GM21447 (cell line): ENCODE results near the gene IL1A.
"Not testable (repeated sequence)": the region's sequence is repeated elsewhere in the genome, so short reads cannot be mapped to it uniquely, and the experiment has no call there.

Experiments
- ATAC-seq: cut with Tn5 transposase; IDR thresholded peaks from one replicate; pipeline ENCODE4 v1.9.1; 2021; ENCODE audit not compliant: unreplicated experiment

The IL1A gene, protein sequence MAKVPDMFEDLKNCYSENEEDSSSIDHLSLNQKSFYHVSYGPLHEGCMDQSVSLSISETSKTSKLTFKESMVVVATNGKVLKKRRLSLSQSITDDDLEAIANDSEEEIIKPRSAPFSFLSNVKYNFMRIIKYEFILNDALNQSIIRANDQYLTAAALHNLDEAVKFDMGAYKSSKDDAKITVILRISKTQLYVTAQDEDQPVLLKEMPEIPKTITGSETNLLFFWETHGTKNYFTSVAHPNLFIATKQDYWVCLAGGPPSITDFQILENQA

GRCh38 chr2:112784199-112785189, at the start of gene IL1A:
Gene IL1A (minus strand): TSS chr2:112784493. CDS start chr2:112783770, 723 bp downstream.
- no peak for ATAC-seq

- ATAC-seq = no peak
These were observed 49.7 kb upstream of the IL1A start for GRCh38 chr2:112833976-112834375.

DNA sequence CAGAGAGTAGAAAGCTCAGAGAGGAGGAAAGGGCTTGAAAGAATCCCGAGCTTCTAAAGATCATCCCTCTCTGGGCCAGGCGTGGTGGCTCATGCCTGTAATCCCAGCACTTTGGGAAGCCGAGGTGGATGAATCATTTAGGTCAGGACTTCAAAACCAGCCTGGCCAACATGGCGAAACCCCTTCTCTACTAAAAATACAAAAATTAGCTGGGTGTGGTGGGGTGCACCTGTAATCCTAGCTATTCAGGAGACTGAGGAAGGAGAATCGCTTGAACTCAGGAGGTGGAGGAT, 49.3 kb upstream of the IL1A start:
- ATAC-seq = not testable (repeated sequence)

DNA sequence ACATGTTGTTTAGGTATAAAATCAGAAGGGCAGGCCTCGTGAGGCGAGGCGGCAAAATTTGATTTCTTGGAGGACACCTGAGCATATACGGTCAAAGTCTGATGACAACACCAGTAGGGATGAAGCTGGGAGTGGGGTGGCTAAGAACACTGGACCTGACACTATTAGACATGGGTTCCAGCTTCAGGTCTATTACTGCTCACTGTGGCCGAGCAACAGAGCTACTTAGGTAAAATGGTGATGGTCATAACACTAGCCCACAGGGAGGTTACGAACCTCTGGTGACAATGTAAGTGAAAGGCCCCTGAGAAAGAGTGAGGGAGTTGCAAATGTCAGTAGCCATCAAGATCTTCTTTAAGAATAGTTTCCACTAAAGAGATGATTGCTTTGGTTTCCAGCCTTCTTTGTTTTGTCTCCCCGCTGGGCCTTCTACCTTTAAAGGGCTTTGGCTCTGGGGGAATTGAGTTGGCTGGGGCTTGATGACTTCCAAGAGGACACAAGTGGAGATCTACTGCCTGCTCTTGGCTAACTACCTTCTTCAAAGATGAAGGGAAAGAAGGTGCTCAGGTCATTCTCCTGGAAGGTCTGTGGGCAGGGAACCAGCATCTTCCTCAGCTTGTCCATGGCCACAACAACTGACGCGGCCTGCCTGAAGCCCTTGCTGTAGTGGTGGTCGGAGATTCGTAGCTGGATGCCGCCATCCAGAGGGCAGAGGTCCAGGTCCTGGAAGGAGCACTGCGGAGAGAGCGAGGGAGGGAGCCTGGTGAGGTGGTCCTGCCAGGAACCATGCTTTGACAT, 48.7 kb upstream of the IL1A start:
- ATAC-seq = no peak

- no peak for ATAC-seq
These were observed 47.9 kb upstream of the IL1A start for GRCh38 chr2:112831946-112832840.

DNA sequence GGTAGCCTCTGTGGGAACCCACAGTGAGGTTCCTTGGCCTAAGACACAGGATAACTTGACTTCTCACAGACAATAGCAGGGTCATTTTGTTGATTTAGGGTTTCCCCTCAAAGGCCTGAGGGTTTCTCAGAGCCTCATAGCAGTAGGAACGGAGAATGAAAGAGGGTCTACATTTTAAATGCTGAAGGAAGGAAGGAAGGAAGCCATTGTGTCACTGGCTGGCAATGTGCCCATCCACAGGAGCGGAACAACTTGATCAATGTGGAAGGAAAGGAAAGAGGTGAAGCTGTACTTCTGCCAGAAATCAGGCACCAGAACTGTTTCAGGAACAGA, 47.2 kb upstream of the IL1A start:
- no peak for ATAC-seq

GRCh38 chr2:112830682-112831512, 46.6 kb upstream of the IL1A start:
- ATAC-seq = no peak

GRCh38 chr2:112829961-112830681, 45.8 kb upstream of the IL1A start:
- ATAC-seq = no peak

GRCh38 chr2:112829101-112829960, 45.0 kb upstream of the IL1A start:
- no peak for ATAC-seq

DNA sequence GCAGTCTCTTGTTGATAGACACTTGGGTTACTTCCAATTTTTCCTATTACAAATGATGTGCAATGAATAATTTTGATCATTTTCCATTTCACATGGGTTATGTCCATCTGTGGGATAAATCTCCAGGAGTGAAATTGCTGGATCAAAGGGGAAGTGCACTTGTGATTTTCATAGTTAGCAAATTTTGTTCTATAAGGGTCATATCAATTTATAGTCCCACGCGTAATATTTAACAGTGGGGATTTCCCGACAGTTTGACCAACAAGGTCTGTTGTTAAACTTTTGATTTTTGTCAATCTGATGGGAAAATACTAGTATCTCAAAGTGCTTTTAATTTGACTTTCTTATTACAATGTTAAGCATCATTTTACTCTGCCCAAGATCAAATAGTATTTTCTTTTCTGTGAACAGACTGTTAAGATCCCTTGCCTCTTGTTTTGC, 44.0 kb upstream of the IL1A start:
- ATAC-seq = no peak

GRCh38 chr2:112827604-112828185, 43.4 kb upstream of the IL1A start:
- ATAC-seq = no peak

DNA sequence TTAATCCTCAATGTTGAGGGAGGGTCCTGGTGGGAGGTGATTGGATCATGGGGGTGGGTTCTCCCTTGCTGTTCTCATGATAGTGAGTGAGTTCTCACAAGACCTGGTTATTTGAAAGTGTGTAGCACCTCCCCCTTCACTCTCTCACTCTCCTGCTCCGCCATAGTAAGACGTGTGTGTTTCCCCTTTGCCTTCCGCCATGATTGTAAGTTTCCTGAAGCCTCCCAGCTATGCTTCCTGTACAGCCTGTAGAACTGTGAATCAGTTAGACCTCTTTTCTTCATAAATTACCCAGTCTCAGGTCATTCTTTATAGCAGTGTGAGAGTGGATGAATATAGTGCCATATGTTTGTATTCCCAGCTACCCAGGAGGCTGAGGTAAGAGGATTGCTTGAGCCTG, 42.7 kb upstream of the IL1A start:
- no peak for ATAC-seq

- ATAC-seq = no peak
These were observed 41.4 kb upstream of the IL1A start for GRCh38 chr2:112825706-112826105.

- ATAC-seq = no peak
These were observed 40.4 kb upstream of the IL1A start for GRCh38 chr2:112824694-112825085.

DNA sequence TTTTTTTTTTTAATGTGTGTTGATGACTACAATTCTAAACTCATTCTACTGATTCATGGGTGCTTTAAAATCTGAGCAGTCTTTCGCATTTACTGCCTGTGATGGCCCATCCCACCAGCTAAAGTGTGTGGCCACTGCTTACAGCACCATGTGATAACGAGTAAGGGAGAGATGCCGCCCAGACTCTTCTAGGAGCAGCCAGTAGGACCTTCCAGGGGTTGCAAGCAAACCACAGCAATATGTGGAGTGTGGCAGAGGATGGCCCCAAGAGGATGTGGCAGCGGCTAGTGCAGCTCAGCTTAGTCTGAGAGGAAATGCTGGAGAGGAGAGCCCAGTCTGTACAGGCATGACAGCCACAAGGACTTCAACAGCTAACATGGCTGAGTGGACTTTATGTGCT, 37.4 kb upstream of the IL1A start:
- no peak for ATAC-seq

DNA sequence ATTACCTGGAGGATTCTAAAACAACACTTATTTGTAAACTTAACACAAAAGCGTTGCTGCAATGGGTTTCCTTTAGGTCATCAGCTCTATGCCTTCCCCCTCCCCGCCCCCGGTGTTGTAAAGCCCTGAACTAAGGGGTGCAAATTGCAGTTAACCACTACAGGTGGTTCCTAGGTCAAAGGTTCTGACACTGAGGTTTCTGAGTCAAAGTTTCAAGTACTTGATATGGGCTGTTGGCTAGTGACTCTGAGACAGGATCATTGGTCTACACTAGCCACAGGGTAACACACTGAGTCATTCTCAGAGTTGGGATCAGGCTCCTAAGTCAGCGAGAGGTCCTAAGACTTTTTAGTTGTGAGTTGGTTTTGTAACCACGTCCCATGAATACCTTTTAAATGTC, 36.8 kb upstream of the IL1A start:
- peak; percentile 72 for ATAC-seq

GRCh38 chr2:112820343-112820742, 36.0 kb upstream of the IL1A start:
- no peak for ATAC-seq

- ATAC-seq = no peak
These were observed 34.8 kb upstream of the IL1A start for GRCh38 chr2:112819081-112819480.
